ENCODE data around the gene AHCTF1. TPM values are rescaled to one million over a fixed set of nuclear protein-coding genes. Genes with fewer than 3 reads are reported as not detected.

Gene AHCTF1
- total RNA-seq, 1 experiment from 2014 or later, result 46.4 TPM

GRCh38 chr1:246949956-246950355 is 18.2 kb upstream of the AHCTF1 start (continued):
- TF ChIP-seq ZMAT4 (CRISPR knock-in tag; IDR thresholded peaks at IDR 0.05) (no peak), ZNF138 (CRISPR knock-in tag; conservative IDR thresholded peaks at IDR 0.05) (no peak), FOXK1 (CRISPR knock-in tag; IDR thresholded peaks at IDR 0.05) (no peak), PRRX2 (CRISPR knock-in tag; IDR thresholded peaks at IDR 0.05) (no peak)

- TF ChIP-seq TEAD4 (CRISPR knock-in tag; IDR thresholded peaks at IDR 0.05) (no peak), SMAD3 (CRISPR knock-in tag; IDR thresholded peaks at IDR 0.05; ENCODE audit: borderline replicate concordance) (no peak), JUN (CRISPR knock-in tag; IDR thresholded peaks at IDR 0.05) (no peak), TP53 (CRISPR knock-in tag; IDR thresholded peaks at IDR 0.05) (no peak), ZNF232 (CRISPR knock-in tag; IDR thresholded peaks at IDR 0.05) (no peak), E2F1 (CRISPR knock-in tag; IDR thresholded peaks at IDR 0.05) (no peak), MYBL2 (CRISPR knock-in tag; IDR thresholded peaks at IDR 0.05) (no peak), NFATC4 (CRISPR knock-in tag; IDR thresholded peaks at IDR 0.05) (no peak), ZNF219 (CRISPR knock-in tag; IDR thresholded peaks at IDR 0.05; ENCODE audit: borderline replicate concordance) (no peak), STAT6 (CRISPR knock-in tag; conservative IDR thresholded peaks at IDR 0.05; ENCODE audit: low read depth) (no peak)
- POLR2A ChIA-PET, result no interaction called here
- peaks cover 35% of the 10 kb centered on the region for H3K36me3 Mint-ChIP-seq
- CTCF ChIA-PET, result no interaction called here
- ATAC-seq (peak; percentile 55), DNase-seq (ENCODE audit: low spot score) (no peak)
- no peak overlapping the region for H3K4me3 Mint-ChIP-seq
- H3K27ac Mint-ChIP-seq, result 0 out of 2 replicates have a peak overlapping the region, but pooled peaks have one; percentile 17
- H3K27me3 Mint-ChIP-seq (ENCODE audit: low read depth), result no peaks in the 10 kb centered on the region
- peaks cover 5% of the 10 kb centered on the region; the same call in 1 of the 2 replicates for H3K9me3 Mint-ChIP-seq
- H3K4me1 Mint-ChIP-seq, result peaks cover 27% of the 10 kb centered on the region
These were observed 15.5 kb upstream of the AHCTF1 start for GRCh38 chr1:246947255-246947654.

GRCh38 chr1:246946366-246946765 is 14.6 kb upstream of the AHCTF1 start:
- Mint-ChIP-seq H3K4me3 (no peak overlapping the region), H3K36me3 (peaks cover 31% of the 10 kb centered on the region), H3K9me3 (peaks cover 4% of the 10 kb centered on the region; the same call in 1 of the 2 replicates), H3K27ac (peak overlapping the region; percentile 51), H3K27me3 (ENCODE audit: low read depth) (no peaks in the 10 kb centered on the region), H3K4me1 (peaks cover 27% of the 10 kb centered on the region)
- no peak for TF ChIP-seq NR3C1 (CRISPR knock-in tag; conservative IDR thresholded peaks at IDR 0.05; ENCODE audit: low read depth)
- ChIA-PET POLR2A (no interaction called here), CTCF (no interaction called here)
- DNase-seq (ENCODE audit: low spot score) (no peak), ATAC-seq (no peak)

GRCh38 chr1:246934765-246935164 is 3.0 kb upstream of the AHCTF1 start:
- TF ChIP-seq EMX1 (CRISPR knock-in tag; IDR thresholded peaks at IDR 0.05) (no peak), IRF1 (CRISPR knock-in tag; IDR thresholded peaks at IDR 0.05) (no peak), ZNF219 (CRISPR knock-in tag; IDR thresholded peaks at IDR 0.05; ENCODE audit: borderline replicate concordance) (no peak), E2F1 (CRISPR knock-in tag; IDR thresholded peaks at IDR 0.05) (no peak)
- POLR2A ChIA-PET, result no interaction called here
- no peaks in the 10 kb centered on the region for H3K27me3 Mint-ChIP-seq (ENCODE audit: low read depth)
- DNase-seq (ENCODE audit: low spot score) (no peak), ATAC-seq (no peak)
- no peaks in the 10 kb centered on the region for H3K9me3 Mint-ChIP-seq
- H3K4me3 Mint-ChIP-seq, result no peak overlapping the region
- peaks cover 2% of the 10 kb centered on the region for H3K36me3 Mint-ChIP-seq
- H3K27ac Mint-ChIP-seq, result peak overlapping the region; percentile 22
- CTCF ChIA-PET, result interaction anchor here (1.2 to 1.4 kb wide), 2 partner anchors 15 to 36 kb away, joined by 3 to 4 read pairs; no protein-coding TSS in a partner anchor
- peaks cover 11% of the 10 kb centered on the region for H3K4me1 Mint-ChIP-seq

Measured in WTC11 (cell line).